Neuron (in vitro differentiated cells): ENCODE measurements around the gene TARS3.
"Not testable (repeated sequence)": the region's sequence is repeated elsewhere in the genome, so short reads cannot be mapped to it uniquely, and the experiment has no call there.

Source experiments
- H2AFZ ChIP-seq: one replicate; pipeline ENCODE4 v1.6.1; 2013; ENCODE audit warnings: low read depth, mild to moderate bottlenecking, inconsistent platforms, low read length, moderate library complexity
- H3K27me3 ChIP-seq: one replicate; pipeline ENCODE4 v1.6.1; 2013; ENCODE audit warnings: low read length; ENCODE audit not compliant: insufficient read depth
- H3K36me3 ChIP-seq: one replicate; pipeline ENCODE4 v1.6.1; 2013; ENCODE audit warnings: low read length; ENCODE audit not compliant: insufficient read depth
- H3K4me1 ChIP-seq: one replicate; pipeline ENCODE4 v1.6.1; 2013; ENCODE audit warnings: low read length; ENCODE audit not compliant: insufficient read depth
- H3K4me3 ChIP-seq: 2 replicates; pipeline ENCODE4 v1.5.1; 2013; ENCODE audit warnings: mild to moderate bottlenecking, low read length, moderate library complexity
- H3K9me3 ChIP-seq: one replicate; pipeline ENCODE4 v1.6.1; 2013; ENCODE audit warnings: low read length

The TARS3 gene

GRCh38 chr15:101723874-101724674 lies at the start of gene TARS3:
TARS3 (minus strand) TSS chr15:101724473; CDS start chr15:101724387, 86 bp downstream.
- no peaks in the 10 kb centered on the region for H3K27me3 ChIP-seq
- H3K4me1 ChIP-seq = peaks cover 7% of the 10 kb centered on the region
- H3K4me3 ChIP-seq = peak within 1 kb of the TSS; percentile 81
- H2AFZ ChIP-seq = no peak within 1 kb of the TSS
- no peaks in the 10 kb centered on the region for H3K9me3 ChIP-seq
- H3K36me3 ChIP-seq = peaks cover 20% of the 10 kb centered on the region

GRCh38 chr15:101773496-101774100 lies 49.3 kb upstream of the TARS3 start:
- Histone ChIP-seq H3K27me3 (peaks cover 11% of the 10 kb centered on the region), H3K4me1 (peaks cover 2% of the 10 kb centered on the region), H2AFZ (no peak overlapping the region), H3K9me3 (no peaks in the 10 kb centered on the region), H3K36me3 (no peaks in the 10 kb centered on the region), H3K4me3 (no peak overlapping the region)

GRCh38 chr15:101772921-101773320 lies 48.6 kb upstream of the TARS3 start:
- H3K36me3 ChIP-seq = no peaks in the 10 kb centered on the region
- peaks cover 2% of the 10 kb centered on the region for H3K4me1 ChIP-seq
- H3K4me3 ChIP-seq = no peak overlapping the region
- no peaks in the 10 kb centered on the region for H3K9me3 ChIP-seq
- H3K27me3 ChIP-seq = peaks cover 11% of the 10 kb centered on the region
- no peak overlapping the region for H2AFZ ChIP-seq

GRCh38 chr15:101767083-101767640 lies 42.9 kb upstream of the TARS3 start:
- H3K36me3 ChIP-seq, H3K27me3 ChIP-seq, H3K4me1 ChIP-seq, H3K4me3 ChIP-seq, H3K9me3 ChIP-seq, H2AFZ ChIP-seq: not testable (repeated sequence)

GRCh38 chr15:101765772-101766456 lies 41.6 kb upstream of the TARS3 start:
- Histone ChIP-seq H3K27me3 (no peaks in the 10 kb centered on the region), H3K36me3 (no peaks in the 10 kb centered on the region), H3K4me3 (no peak overlapping the region), H3K9me3 (no peaks in the 10 kb centered on the region), H2AFZ (no peak overlapping the region), H3K4me1 (peaks cover 2% of the 10 kb centered on the region)

- H2AFZ ChIP-seq, H3K27me3 ChIP-seq, H3K9me3 ChIP-seq, H3K36me3 ChIP-seq, H3K4me3 ChIP-seq, H3K4me1 ChIP-seq: not testable (repeated sequence)
These were observed 41.0 kb upstream of the TARS3 start for GRCh38 chr15:101765340-101765671.

- H2AFZ ChIP-seq, H3K4me3 ChIP-seq, H3K27me3 ChIP-seq, H3K36me3 ChIP-seq, H3K9me3 ChIP-seq, H3K4me1 ChIP-seq: not testable (repeated sequence)
These were observed 40.5 kb upstream of the TARS3 start for GRCh38 chr15:101764669-101765339.

GRCh38 chr15:101746716-101747082 lies 22.4 kb upstream of the TARS3 start:
- H3K4me1 ChIP-seq, H2AFZ ChIP-seq, H3K9me3 ChIP-seq, H3K36me3 ChIP-seq, H3K27me3 ChIP-seq, H3K4me3 ChIP-seq: not testable (repeated sequence)

GRCh38 chr15:101734837-101735236 lies 10.6 kb upstream of the TARS3 start:
- not testable (repeated sequence) for H3K27me3 ChIP-seq, H3K4me3 ChIP-seq, H3K36me3 ChIP-seq, H3K9me3 ChIP-seq, H2AFZ ChIP-seq, H3K4me1 ChIP-seq

GRCh38 chr15:101733545-101733944 lies 9.3 kb upstream of the TARS3 start:
- Histone ChIP-seq H3K36me3 (no peaks in the 10 kb centered on the region), H2AFZ (no peak overlapping the region), H3K4me3 (no peak overlapping the region), H3K4me1 (no peaks in the 10 kb centered on the region), H3K27me3 (peaks cover 2% of the 10 kb centered on the region), H3K9me3 (no peaks in the 10 kb centered on the region)

GRCh38 chr15:101732772-101733171 lies 8.5 kb upstream of the TARS3 start:
- Histone ChIP-seq H3K27me3 (peaks cover 2% of the 10 kb centered on the region), H3K4me3 (no peak overlapping the region), H3K36me3 (no peaks in the 10 kb centered on the region)

GRCh38 chr15:101731746-101732145 lies 7.5 kb upstream of the TARS3 start:
- Histone ChIP-seq H3K9me3 (no peaks in the 10 kb centered on the region), H2AFZ (no peak overlapping the region), H3K4me3 (no peak overlapping the region), H3K36me3 (no peaks in the 10 kb centered on the region), H3K4me1 (no peaks in the 10 kb centered on the region), H3K27me3 (peaks cover 2% of the 10 kb centered on the region)

More at GRCh38 chr15:101732772-101733171, 8.5 kb upstream of the TARS3 start:
- no peaks in the 10 kb centered on the region for H3K9me3 ChIP-seq
- H2AFZ ChIP-seq = no peak overlapping the region
- no peaks in the 10 kb centered on the region for H3K4me1 ChIP-seq

- no peak overlapping the region for H3K4me3 ChIP-seq
- no peak overlapping the region for H2AFZ ChIP-seq
- H3K4me1 ChIP-seq = peaks cover 7% of the 10 kb centered on the region
- H3K36me3 ChIP-seq = no peaks in the 10 kb centered on the region
- H3K27me3 ChIP-seq = no peaks in the 10 kb centered on the region
- no peaks in the 10 kb centered on the region for H3K9me3 ChIP-seq
These were observed 2.9 kb upstream of the TARS3 start for GRCh38 chr15:101727186-101727585.
